Amniotic epithelial cell (primary cell): ENCODE data around the gene CAMKMT.
A peak's percentile ranks its signal among the peaks of the same experiment; 100 is the strongest.
"Not testable (repeated sequence)": the region's sequence is repeated elsewhere in the genome, so short reads cannot be mapped to it uniquely, and the experiment has no call there.

Experiments used
- DNase-seq: peaks from one replicate; pipeline ENCODE4 v3.0.0-alpha.2; 2010; ENCODE audit warnings: low read depth

The CAMKMT gene

GRCh38 chr2:44360749-44361329 lies 908 bp upstream of the CAMKMT start:
- peak; percentile 31 for DNase-seq

GRCh38 chr2:44362207-44363015 lies 664 bp downstream of the CAMKMT start:
- DNase-seq = peak; percentile 55

GRCh38 chr2:44364604-44365003 lies 2.9 kb downstream of the CAMKMT start:
- no peak for DNase-seq

- DNase-seq = no peak
Measured at GRCh38 chr2:44367591-44367990, 5.8 kb downstream of the CAMKMT start.

GRCh38 chr2:44369392-44369791 lies 7.6 kb downstream of the CAMKMT start:
- no peak for DNase-seq

GRCh38 chr2:44371445-44371844 lies 9.7 kb downstream of the CAMKMT start:
- DNase-seq = no peak

- no peak for DNase-seq
Measured at GRCh38 chr2:44372246-44372645, 10.5 kb downstream of the CAMKMT start.

GRCh38 chr2:44377486-44377885 lies 15.7 kb downstream of the CAMKMT start:
- DNase-seq = no peak

- DNase-seq = not testable (repeated sequence)
Measured at GRCh38 chr2:44385226-44385625, 23.5 kb downstream of the CAMKMT start.

- no peak for DNase-seq
Measured at GRCh38 chr2:44388877-44389276, 27.1 kb downstream of the CAMKMT start.

GRCh38 chr2:44389895-44390294 lies 28.1 kb downstream of the CAMKMT start:
- no peak for DNase-seq

- DNase-seq = peak; percentile 10
Measured at GRCh38 chr2:44392338-44392943, 30.7 kb downstream of the CAMKMT start.

- DNase-seq = no peak
Measured at GRCh38 chr2:44397447-44398175, 35.9 kb downstream of the CAMKMT start.

- DNase-seq = no peak
Measured at GRCh38 chr2:44398243-44398897, 36.6 kb downstream of the CAMKMT start.

- no peak for DNase-seq
Measured at GRCh38 chr2:44420725-44421124, 59.0 kb downstream of the CAMKMT start.

- DNase-seq = no peak
Measured at GRCh38 chr2:44424211-44424610, 62.5 kb downstream of the CAMKMT start.

GRCh38 chr2:44429034-44429433 lies 67.3 kb downstream of the CAMKMT start:
- DNase-seq = peak; percentile 19

- no peak for DNase-seq
Measured at GRCh38 chr2:44430342-44430741, 68.6 kb downstream of the CAMKMT start.

- DNase-seq = no peak
Measured at GRCh38 chr2:44433895-44434294, 72.1 kb downstream of the CAMKMT start.

- DNase-seq = peak; percentile 7
Measured at GRCh38 chr2:44441200-44441599, 79.5 kb downstream of the CAMKMT start.

GRCh38 chr2:44442019-44442418 lies 80.3 kb downstream of the CAMKMT start:
- no peak for DNase-seq

- DNase-seq = no peak
Measured at GRCh38 chr2:44443517-44443916, 81.8 kb downstream of the CAMKMT start.
